ENCODE results near the gene SLC38A2.
A peak's percentile ranks its signal among the peaks of the same experiment; 100 is the strongest.

The SLC38A2 gene

DNA sequence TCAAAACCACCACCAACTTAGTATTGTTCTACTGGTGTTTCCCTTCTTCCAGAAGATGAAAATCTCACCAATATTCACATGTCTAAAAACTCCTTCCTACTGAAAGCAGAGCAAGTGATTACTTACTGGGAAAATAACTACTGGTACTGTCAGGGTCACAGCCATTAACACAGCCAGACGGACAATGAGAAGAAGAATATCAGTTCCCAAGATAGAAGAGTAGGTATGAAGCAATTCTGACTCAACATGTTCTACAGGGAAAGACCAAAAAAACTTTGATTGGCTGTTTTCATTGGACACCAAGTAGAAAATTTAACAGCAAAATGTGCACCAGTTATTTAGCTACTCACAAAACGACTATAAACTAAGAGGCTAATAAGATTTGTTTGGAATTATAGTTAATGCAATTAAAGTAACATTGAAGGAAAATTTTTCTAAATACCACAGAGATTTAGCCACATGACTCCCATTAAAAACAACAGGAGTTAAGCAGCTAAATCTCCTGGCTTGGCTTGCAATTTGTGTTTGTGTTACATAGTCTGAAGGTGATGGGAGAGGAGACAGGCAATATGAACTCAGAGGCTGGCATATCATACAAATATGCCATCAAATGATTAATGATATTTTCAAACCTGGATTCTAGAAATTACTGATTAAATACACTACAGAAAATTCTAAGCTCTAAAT is 9.5 kb downstream of the SLC38A2 start:
- DNase-seq (ENCODE audit: low read depth in 2 of 2, low spot score in 1 of 2): no peak

DNA sequence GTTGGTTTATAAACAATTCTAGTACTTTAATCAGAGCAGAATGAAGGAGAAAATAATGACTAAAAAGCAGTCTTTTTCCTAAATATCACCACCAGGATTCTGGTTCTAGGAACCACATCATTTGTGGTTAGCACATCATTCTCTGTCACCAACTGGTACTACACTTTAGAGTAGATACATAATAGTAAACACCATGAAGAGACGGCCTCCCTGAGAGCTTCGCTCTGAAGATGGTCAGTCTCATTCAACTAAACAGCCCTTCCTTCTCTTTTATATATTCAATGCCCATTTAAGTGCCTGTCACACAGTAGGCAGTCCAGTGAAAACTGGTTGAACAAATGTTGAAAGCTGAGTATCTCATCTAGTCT is 10.9 kb downstream of the SLC38A2 start:
- no peak for DNase-seq (ENCODE audit: low read depth in 2 of 2, low spot score in 1 of 2)

DNA sequence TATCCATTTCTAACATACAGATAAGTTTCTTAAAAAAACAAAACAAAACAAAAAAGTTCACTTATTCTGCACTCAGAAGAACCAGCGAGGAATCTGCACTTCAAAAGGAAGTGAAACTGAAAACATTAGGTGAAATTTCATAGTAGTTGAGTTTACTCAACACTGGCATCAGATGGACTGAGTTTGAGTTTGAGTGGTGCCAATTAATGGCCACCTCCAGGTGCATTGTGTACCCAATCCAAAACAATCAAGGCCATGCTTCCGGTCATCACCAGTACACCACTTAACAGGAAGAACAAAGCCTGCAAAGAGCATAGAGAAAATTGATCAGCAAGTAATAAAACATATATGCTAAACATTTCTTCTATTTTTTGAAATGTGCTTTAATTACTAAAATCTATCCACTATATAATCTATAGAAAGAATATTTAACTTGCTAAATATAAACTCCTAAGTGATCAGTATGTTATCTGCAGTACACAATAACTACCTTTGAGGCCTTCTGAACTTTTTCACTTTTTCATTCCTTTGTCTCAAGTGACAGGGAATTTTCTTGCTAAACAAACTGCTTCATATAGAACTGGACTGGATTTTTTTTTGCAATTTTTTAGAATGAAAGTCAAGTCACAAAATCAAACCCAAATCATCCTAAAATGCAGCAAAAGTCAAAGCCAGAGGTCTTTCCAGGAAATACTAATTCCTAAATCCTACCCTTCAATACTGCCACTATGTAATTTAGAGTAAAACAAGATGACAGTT is 11.5 kb downstream of the SLC38A2 start:
- DNase-seq (ENCODE audit: low read depth in 2 of 2, low spot score in 1 of 2): no peak

DNA sequence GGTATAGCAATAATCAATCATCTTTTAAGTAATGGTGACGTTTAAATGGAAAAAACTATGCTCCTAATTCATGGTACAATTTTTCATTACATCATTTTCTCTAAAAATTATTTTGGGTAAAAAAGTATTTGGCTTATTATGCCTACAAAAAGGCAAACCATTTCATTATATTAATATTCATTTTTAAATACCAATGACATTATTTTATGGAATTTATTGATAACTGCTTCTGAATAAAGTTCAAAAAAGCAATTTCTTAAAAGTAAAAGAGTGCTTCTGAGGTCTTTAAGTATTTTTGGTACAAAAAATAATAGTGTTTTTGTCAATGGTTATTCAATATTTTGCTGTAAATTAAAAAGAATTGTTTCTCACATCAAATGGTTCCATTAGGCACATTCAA is 12.2 kb downstream of the SLC38A2 start:
- DNase-seq (ENCODE audit: low read depth in 2 of 2, low spot score in 1 of 2): no peak

DNA sequence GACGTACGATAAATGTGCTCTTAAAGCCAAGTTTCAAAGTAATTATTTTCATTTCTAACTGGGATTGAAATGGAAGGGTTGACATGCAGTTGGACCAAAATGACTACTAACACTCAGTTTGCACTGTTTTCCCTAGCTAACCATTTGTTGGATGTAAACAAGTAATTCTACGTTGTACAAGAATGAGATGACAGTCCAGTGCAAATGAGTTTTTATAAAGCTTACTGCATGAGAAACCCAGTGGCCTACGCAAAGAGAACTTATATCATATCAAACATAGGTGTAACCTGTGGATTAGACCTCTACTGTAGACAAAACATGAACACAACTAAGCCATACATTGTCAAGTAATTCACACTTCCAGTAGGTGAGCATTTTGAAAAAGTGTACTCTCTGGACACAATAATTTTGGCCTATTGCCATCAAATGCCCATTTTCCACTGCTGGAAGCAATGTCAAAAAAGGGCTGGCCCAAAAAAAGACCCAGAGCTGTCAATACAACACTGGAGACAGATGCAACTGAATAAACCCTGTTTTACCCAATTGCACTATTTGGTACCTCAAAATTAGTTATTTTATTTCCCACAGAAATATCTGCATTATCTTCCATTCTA is 12.8 kb downstream of the SLC38A2 start:
- no peak for DNase-seq (ENCODE audit: low read depth in 2 of 2, low spot score in 1 of 2)

DNA sequence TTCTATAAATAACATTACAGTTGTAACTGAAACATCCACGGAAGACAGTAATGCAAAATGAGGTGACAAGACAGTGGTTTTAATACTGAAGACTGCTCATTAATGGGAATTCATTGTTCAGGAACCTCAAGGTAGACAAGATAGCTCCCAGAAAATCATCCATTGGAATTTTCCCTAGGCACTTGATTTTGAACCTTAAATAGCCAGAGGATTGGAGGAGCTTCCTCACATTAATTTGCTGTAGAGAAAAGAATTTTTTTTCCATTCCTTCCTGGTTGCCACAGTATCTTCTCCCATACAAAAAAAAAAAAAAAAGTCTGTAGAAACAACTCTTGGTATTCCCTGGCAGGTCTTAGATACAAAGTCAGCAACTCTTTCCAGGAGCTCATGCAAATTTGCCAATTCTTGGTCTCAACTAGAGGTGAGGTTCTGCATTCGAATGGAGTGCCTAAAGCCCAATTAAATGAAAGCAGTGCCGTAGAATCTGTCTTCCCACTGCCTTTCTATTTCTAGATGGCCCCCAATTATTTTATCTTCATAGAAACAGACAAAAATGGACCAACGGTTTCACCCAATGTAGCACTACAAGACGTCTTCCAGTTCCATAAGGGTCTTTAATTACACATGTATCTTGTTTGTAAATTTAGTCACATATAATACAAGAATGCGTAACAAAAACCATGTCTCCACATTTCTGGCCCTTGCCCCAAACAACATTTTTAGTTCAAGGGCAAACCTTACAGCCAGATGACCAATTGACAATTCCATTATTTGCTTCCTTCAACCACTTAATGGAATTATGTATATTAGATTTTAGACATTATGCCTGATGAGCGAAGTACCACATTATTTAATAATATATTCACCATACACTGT is 13.5 kb downstream of the SLC38A2 start:
- DNase-seq (ENCODE audit: low read depth in 2 of 2, low spot score in 1 of 2): no peak

DNA sequence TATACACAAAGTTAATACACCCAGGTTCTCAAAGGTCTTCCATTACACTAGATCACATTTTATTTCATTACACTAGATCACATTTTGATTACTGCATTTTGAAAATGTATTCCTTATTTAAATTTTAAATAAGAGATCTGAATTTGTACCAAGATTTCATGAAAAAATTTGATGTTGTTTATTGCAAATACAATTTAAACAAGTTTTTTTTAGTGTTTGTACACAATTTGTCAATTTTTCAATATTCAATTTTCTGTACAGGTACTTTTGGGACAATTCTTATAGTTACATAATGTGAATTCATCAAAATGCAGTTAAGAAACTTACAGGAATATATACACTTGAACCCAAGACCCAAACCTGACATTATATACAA is 14.3 kb downstream of the SLC38A2 start:
- DNase-seq (ENCODE audit: low read depth in 2 of 2, low spot score in 1 of 2): no peak

DNA sequence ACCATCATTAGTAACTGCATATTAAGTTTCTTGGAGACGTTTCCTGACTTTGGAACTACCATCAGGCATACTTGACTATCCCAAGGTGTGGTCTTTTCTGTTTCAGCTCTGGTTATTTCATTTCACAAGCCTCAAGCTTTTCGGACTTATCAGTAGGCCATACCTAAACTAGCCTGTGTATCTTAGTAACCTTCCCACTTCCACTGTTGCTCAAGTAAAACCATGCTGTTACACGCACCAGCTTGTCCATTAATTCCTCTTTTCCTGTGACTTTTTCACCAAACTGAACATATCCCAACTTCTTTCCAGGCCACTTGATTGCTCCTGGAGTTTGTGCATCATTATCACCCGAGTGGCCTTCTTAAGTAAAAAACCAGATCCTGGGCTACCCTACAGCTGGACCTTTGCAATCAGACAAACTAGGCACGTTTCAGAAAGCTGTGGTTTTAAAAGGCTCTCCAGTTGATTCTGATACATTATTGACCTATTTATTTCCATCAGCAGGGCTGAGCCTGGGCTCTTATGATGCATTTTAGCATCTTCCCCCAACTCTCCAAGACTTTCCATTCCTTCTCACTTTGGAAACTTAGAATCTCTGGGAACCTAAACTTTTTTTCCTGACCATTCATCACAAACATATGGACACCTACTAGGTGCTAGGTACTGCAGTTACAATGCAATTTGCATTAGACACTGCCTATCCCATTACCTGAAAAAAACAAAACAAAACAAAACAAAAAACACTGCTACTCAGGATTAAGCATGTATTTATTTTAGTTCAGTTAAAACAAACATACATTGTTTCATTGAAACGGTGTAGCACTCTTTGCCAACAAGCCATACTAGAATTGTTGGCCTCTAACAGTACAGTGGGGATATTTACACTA is 14.9 kb downstream of the SLC38A2 start:
- DNase-seq (ENCODE audit: low read depth in 2 of 2, low spot score in 1 of 2): no peak

DNA sequence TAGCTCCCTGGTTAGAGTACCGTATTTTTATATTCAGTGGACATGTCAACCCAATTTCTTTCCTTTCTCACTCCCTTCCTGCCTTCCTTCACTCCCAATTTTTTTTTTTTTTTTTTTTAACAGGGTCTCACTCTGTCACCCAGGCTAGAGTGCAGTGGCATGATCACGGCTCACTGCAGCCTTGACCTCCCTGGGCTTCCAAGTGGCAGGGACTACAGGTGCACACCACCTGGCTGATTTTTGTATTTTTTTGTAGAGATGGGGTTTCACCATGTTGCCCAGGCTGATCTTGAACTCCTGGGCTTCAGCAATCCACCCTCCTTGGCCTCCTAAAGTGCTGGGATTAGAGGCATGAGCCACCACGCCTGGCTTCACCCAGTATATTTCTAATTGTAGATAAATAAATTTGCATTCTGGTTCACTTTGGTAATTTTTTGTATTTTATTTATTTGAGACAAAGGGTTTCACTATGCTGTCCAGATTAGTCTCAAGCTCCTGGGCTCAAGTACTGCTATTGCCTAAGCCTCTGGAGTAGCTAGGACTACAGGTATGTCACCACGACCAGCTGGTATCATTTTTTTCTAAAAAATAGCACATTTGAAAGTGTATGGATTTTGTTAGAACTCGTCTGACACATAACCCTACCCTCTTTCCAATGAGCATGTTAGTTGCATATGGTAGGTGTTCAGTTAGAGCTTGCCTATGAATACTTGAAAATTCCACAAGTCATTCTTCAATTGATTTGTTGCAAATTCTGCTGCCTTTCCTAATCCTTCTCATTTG is 15.7 kb downstream of the SLC38A2 start:
- DNase-seq (ENCODE audit: low read depth in 2 of 2, low spot score in 1 of 2): no peak

DNA sequence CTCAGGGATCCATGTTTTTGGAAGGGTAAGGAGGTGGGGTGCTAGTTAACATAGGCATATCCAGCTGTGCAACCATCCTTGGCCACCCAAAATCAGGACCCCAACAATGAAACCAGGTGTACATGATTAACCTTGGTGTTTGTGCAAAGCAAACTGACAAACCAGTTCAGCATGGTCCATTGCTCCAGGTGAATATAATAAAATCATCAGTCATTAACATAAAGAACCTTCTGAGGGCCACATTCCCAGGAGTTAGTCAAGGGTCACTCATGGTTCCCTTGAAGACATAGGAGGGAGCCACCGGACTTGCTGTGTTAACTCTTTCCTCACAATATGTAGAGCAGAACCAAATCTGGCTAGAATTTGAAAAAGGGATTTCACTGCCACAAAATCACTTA is 17.8 kb downstream of the SLC38A2 start:
- no peak for DNase-seq (ENCODE audit: low read depth in 2 of 2, low spot score in 1 of 2)

DNA sequence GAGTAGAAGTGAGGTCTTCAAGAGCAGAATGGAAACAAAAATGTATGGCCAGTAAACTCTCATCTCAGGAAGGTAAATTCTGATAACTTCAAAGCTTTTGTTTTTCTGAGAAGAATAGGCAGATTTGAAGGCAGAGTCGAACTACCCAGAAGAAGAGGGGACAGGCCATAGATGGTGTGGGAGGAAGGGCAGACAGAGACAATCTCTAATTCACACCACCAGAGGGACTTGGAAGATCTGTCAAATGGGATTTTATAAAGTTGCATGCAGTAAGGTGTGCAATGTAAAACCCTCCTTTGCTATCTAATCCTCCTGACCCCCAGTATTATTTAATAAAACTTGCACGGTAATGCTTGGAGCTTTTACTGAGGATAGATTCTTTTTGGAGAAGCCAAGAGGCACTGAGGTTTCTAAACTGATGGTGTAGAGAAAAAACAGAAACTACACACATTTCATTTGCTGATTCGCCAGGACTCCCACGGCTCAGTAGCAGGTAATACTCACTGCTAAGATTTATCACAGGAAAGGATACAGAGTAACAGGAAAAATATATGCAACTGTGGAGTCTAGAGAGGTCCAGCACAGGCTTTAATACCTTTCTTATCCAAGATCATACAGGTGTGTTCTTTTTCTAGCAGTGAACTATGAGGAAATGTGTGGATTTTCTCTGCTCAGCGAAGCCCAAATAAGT is 18.3 kb downstream of the SLC38A2 start:
- DNase-seq (ENCODE audit: low read depth in 2 of 2, low spot score in 1 of 2): no peak

DNA sequence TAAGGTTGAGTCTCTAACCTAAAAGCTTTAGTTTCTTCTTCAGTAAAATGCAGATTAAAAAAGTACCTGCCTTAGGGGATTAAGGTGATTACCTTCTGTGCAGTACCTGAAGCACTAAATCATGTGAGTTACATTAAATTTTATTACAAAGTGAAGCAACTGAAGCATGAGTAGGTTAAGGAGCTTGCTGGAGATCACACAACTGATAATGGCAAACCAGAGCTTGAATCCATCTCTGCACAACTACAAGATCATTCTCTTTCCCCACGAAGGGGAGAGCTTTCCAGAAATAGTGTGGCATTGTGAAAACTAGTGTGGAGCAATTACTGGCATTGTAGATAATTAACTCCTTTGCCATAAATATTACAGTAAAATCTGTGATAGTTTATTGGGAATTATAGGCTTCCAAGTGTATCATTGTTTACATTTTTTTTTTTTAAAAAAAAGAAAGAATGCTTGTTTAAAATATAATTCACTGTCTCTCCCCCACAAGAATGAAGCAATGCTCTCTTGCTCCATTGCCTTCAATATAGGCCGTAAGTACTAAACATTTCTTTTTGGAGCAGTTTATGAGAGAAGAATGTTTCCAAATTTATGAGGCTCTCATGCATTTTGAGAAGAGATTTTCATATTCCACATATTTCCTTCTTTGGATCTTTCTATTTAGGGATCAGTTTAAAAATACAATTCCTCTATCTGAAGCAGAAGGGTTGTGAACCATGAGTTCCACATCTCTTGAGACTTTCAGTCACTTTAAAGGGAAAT is 20.5 kb downstream of the SLC38A2 start:
- no peak for DNase-seq (ENCODE audit: low read depth in 2 of 2, low spot score in 1 of 2)

DNA sequence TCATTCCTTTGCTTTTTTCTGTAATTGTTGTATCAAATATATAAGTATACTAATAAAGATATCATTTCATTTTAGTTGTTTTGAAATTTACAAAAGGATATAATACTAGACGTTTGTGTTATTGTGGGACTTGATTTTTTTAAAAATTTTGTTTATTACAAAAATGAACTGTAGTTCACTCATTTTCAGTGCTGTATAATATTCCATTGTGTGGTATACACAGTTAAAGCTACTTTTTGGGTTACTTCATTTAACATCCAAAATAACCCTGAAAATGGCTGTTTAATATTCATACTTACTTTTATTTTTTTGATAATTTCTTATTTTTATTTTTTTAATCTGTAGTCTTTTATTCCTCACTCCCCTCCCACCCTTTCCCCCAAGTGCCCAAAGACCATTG is 21.4 kb downstream of the SLC38A2 start:
- no peak for DNase-seq (ENCODE audit: low read depth in 2 of 2, low spot score in 1 of 2)

DNA sequence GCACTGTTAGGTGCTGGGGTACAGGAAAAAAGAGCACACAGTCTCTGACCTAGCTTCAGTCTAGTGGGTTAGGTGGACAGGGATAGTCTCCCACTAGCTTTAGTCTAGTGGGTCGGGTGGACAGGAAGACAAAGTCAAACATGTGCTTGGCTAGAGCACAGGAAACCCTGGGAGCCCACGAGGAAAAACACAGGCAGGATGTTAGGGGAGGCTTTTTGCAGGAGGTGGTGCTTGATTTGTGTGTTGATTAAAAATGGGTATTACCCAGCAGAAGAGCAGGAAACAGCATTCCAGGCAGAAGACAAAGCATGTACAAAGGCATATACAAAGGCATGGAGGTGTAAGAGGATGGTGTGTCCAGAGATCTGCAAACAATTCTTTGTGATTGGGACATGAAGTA is 23.3 kb downstream of the SLC38A2 start:
- DNase-seq (ENCODE audit: low read depth in 2 of 2, low spot score in 1 of 2): no peak

DNA sequence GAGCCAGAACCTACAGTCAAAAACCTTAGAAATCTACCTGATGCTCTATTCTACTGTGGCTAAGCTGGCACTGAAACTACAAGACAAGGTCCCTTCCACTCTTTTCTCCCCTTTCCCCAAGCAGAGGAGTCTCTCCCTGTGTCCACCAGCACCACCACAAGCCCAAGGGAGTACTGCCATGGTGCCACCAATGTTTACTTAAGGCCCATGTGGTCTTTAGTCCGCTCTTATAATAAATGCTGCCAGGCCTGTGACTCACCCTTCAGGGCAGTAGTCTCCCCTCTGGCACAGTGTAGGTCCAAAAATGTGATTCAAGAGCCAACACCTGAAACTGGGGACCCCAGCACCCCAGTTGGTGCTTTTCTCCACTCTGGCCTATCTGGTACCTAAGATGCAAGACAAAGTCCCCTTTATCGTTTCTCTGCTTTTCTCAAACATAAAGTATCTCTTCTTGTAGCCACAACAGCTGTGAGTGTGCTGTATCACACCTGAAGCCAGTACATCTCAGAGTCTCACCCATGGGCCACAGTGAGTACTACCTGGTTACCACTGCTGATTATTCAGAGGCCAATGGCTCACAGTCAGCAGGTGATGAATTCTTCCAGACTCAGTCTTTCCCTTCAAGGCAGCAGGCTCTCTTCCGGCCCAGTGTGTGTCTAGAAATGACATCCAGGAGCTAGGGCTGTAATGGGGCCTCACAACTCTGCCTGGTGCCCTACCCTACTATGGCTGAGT is 29.3 kb downstream of the SLC38A2 start:
- no peak for DNase-seq (ENCODE audit: low read depth in 2 of 2, low spot score in 1 of 2)

DNA sequence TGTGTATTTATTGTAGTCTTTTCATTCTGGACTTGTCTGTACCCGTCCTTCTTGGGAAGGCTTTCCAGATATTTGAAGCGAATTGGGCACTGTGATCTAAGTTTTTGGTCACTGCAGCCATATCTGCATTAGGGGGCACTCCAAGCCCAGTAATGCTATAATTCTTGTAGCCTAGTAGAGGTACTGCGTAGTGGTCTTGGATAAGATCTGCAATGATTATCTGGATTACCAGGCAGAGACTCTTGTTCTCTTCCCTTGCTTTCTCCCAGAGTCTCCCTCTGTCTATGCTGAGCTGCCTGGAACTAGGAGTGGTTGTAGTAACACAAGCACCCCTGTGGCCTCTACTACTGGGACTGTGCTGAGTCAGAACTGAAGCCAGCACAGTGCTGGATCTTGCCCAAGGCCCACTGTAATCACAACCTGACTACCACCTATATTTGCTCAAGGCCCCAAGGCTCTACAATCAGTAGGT is 30.0 kb downstream of the SLC38A2 start:
- DNase-seq (ENCODE audit: low read depth in 2 of 2, low spot score in 1 of 2): peak in 1 of 2 donors; percentile 4

DNA sequence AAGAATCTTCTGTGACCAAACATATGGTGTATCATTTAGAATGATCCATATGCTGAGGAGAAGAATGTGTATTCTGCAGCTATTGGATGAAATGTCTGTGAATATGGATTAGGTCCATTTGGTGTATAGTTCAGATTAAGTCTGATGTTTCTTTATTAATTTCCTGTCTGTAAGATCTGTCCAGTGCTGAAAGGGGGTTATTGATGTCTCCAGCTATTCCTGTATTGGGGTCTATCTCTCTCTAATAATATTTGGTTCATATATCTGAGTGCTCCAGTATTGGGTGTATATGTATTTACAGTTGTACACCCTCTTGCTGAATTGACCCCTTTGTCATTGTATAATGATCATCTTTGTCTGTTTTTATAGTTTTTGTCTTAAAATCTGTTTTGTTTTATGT is 33.5 kb downstream of the SLC38A2 start:
- no peak for DNase-seq (ENCODE audit: low read depth in 2 of 2, low spot score in 1 of 2)

DNA sequence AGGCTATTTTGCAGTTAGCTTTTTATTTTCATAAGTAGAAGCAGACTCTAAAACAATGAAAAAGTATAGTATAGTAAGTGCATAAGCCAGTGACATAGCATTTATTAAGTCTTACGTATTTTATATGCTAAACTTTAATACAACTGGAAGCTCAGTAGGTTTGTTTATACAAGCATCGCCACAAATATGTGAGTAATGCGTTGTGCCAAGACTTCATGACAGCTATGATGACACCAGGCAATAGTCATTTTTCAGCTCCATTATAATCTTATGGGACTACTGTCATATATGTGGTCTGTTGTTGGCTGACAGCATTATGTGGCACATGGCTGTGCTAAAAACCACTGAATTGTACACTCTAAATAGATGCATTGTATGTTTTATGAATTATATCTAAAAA is 40.3 kb downstream of the SLC38A2 start:
- no peak for DNase-seq (ENCODE audit: low read depth in 2 of 2, low spot score in 1 of 2)
